Measurements from ENCODE around the gene C19orf33.
"Not testable (repeated sequence)": the region's sequence is repeated elsewhere in the genome, so short reads cannot be mapped to it uniquely, and the experiment has no call there.

Gene C19orf33

DNA sequence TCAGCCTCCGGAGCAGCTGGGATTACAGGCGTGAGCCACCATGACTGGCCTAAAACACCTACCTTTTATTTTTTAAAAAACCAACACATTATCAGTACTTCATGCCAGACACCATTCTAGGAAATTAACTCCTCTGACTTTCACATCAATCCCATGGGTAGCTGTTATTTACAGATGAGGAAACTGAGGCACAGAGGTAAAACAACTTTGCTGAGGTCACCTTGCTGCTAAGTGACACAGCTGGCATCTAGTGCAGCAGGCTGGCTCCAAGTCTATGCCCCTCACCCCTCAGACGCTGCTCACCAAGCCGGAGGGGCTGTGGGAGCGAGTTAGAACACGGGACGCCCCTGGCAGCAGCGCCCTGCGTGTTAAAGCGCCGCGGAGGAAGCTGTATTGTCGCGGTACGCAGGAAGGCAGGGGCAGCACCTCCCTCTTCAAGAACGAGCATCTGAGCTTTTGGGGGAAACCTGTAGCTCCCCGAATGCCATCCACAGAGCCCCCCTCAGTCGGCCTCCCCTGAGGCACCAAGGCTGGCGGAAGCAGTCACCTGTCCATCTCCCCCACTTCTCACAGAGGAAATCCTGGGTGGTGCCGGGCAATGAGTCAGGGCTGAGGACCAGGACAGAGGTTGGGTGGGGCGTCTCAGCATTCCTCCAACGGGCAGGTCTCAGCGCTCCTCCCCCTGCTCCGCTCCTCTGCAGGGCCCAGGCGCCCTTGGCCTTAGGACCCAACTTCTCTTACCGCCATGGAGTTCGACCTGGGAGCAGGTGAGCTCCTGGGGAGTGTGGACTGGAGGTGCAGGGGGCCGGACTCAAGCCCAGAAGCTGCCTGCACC, at the start of gene C19orf33:
Gene C19orf33, plus strand, starts transcription at position 735 of the 835 bp plus-strand sequence. Its CDS starts 11 bp downstream, at position 746.
- DNase-seq, result no peak

DNA sequence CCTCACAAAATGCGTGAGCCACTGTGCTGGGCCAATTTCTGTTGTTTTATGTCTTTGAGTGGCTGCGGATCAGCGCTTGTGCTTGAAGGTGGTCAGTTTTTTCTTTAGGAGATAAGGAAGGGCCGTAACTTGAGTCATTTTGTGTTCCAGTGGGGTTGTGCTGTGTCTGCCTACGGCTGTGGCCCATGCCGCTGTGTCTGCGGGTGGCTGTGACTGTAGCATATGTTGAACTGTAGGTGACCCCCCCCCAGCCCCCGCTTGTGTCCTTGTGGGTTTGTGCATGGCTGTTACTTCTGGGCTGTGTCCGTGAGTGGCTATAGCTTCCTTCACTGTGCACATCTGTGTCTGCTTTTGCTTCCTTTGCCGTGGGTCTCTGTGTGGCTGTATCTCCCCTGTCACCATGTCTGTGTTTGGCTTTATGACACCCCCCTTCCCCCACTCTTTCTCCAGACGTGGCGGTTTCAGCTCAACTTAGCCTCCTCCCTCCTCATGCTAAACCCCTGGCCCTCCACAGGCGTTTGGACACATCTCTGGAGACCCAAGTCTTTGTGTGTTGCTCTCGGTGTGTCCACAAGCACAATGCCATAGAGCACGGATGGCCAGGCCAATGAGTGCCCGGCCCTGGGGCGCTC, 48.6 kb upstream of the C19orf33 start:
- no peak for DNase-seq

DNA sequence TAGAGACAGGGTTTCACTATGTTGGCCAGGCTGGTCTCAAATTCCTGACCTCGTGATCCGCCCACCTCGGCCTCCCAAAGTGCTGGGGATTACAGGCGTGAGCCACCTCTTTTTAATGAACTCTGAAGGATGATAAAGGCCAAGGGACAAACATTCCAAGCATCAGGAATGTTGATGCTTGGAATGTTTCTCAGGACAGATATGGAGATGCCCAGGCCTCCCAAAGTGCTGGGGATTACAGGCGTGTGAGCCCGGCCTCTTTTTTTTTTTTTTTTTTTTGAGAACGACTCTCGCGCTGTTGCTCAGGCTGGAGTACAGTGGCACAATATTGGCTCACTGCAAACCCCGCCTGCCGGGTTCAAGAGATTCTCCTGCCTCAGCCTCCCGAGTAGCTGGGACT, 42.1 kb upstream of the C19orf33 start:
- not testable (repeated sequence) for DNase-seq

DNA sequence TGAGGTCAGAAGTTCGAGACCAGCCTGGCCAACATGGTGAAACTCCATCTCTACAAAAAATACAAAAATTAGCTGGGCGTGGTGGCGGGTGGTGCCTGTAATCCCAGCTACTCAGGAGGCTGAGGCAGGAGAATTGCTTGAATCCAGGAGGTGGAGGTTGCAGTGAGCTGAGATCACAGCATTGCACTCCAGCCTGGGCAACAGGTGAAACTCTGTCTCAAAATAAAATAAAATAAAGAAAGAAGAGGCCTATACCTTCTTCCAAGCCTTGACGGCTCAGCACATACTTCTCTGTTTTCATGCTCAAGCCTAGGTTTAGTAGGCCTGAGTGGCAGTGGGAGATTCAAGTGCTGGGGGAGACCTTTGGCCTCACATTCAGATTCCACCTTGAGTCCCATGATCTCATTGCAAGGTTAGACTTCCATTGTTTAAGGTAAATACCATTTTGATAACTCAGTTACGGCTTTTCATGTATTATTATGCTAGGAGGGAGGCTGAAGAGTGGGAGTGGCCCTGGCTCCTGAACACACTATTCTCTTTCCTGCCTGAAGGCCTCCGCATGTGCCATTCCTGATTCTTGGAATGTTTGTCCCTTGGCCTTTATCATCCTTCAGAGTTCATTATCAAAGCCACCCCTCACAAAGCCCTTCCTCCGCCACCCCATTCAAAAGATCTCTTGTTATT, 41.3 kb upstream of the C19orf33 start:
- no peak for DNase-seq

GRCh38 chr19:38263689-38264485, 40.2 kb upstream of the C19orf33 start:
- DNase-seq, result peak in 1 of 2 experiments; percentile 15

GRCh38 chr19:38264486-38265212, 39.4 kb upstream of the C19orf33 start, which contains the start of gene SPINT2:
TSS of gene SPINT2 (plus strand) at chr19:38264573. CDS start at chr19:38264893, 320 bp downstream.
- DNase-seq, result no peak

GRCh38 chr19:38265213-38265861, 38.7 kb upstream of the C19orf33 start:
- no peak for DNase-seq

GRCh38 chr19:38265921-38266429, 38.1 kb upstream of the C19orf33 start:
- no peak for DNase-seq

GRCh38 chr19:38266981-38267597, 37.0 kb upstream of the C19orf33 start:
- no peak for DNase-seq

DNA sequence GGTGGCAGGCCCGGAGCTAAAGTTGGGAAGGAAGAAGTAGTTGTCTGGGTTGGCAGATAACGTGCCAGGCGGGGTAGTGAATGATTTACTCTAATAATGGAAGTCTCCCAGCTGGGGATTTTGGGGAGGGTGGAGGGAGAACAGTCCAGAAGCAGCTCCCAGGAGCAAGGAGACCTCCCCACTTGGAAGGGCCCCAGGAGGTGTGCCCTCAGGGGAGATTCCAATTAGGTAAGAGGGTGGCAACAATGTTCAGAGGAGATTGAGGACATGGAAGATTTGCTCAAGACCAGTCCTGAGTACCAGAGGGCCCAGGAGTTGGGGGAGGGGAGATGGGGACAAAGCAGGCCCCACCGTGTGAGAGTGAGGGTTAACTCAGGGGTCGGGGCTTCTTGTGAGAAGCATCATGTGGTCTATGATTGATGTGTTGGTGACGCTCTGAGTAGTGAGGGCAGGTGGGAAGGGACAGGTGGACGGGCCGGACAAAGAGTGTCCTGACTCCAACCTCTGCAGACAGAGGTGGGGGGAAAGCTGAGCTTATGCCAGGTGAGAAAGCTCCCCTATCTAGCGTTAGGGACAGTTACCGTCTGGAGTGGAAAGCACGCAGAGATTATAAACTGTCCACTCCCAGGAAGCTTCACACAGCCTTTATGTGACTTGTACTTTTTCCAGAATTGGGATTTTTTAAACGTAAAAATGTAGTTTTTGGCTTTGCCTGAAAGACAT, 36.1 kb upstream of the C19orf33 start:
- DNase-seq, result no peak

DNA sequence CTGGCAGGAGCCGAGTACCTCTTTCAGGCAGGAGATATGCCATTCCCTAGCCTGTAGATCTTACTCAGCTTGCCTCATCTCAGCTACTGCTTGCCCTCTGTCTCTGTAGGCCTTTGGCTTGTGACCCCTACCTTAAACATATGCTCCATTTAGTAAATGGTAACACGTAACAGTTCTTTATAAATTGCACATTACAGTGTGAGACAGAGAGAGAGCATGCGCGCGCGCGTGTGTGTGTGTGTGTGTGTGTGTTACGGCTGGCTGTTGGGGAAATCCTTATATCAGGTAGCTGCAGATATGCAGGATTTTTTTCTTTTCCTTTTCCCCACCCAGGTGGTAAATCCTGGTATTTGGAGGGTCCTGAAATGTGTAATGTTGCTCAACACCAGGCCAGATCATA, 35.5 kb upstream of the C19orf33 start:
- no peak for DNase-seq

DNA sequence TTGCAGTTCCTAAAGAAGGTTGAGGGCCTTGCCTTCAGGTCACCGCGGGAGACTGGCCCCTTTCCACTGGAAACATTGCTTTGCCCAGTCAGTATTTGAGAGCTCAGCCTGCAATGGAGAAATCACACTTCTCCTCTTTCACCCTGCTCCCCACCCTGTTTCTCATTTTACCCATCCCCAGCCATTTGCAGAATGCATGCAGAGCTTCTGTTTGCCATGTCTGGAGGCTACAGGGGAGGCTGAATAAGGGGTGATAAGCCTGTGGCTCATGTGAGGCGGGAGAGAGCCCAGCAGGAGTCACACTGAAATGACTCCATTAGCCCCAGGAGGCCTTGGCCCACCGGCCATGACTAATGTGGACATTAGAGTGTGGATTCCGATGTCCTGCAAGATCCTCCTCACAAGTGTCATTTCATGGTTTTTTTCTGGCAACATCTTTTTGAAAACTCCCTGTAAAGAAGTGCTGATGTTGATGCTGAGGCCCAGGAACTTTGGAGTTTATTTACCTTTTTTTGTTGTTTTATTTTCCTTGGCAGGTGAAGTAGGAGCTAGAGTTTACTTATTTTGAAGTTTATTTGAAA, 33.4 kb upstream of the C19orf33 start:
- no peak for DNase-seq

DNA sequence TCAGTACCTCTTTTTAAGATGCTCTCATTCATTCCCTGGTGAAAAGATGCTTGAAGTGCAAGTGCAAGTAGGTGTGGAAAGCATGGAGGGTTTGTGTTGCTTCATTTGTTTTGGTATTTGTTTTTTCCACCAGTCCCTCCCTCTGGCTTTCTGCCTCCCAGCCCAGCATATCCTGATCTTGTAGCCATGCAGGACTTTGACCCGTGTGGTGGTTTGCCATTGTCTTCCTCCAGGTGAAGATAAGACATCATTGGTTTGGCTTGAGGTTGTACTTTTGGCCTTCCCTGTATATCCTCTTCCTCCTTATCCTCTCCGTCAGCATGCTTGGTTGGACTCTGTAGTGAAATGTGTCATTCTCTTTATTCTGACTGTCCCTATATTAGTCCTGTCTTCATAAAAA, 30.6 kb upstream of the C19orf33 start:
- DNase-seq, result no peak

DNA sequence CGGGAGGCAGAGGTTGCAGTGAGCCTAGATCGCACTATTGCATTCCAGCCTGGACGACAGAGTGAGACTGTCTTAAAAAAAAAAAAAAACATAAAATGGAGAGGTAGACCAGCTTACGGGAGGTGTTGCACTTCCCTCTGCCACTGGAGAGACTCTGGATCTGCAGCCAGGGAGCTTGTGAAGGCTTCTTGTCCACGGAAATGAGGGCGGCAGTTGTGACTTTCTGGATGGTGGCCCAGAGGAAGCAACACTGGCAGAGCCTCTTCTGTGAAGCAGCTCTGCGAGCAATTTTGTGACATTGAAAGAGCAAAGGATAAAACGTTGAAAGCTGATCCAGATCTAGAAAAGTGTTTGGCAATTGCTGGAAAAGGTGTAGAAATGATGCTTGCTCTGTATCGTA, 29.3 kb upstream of the C19orf33 start:
- no peak for DNase-seq

DNA sequence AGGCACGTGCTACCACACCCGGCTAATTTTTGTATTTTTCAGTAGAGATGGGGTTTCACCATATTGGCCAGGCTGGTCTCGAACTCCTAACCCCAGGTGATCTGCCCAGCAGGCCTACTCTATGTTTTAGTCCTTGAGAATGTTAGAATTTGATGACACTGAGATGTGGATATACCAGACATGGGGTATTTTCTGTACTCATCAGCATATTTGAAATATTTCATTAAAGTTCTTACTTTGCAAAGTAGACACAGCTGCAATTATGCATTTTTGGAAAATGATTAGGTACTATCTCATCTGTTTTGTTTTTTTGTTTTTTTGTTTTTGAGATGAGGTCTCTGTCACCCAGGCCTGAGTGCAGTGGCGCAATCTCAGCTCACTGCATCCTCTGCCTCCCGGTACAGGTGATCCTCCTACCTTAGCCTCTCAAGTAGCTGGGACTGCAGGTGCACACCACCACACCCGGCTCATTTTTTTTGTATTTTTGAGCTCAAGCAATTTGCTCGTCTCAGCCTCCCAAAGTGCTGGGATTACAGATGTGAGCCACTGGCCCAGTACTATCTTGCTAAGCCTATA, 27.0 kb upstream of the C19orf33 start:
- DNase-seq, result no peak

GRCh38 chr19:38277549-38277948, 26.5 kb upstream of the C19orf33 start:
- no peak for DNase-seq

DNA sequence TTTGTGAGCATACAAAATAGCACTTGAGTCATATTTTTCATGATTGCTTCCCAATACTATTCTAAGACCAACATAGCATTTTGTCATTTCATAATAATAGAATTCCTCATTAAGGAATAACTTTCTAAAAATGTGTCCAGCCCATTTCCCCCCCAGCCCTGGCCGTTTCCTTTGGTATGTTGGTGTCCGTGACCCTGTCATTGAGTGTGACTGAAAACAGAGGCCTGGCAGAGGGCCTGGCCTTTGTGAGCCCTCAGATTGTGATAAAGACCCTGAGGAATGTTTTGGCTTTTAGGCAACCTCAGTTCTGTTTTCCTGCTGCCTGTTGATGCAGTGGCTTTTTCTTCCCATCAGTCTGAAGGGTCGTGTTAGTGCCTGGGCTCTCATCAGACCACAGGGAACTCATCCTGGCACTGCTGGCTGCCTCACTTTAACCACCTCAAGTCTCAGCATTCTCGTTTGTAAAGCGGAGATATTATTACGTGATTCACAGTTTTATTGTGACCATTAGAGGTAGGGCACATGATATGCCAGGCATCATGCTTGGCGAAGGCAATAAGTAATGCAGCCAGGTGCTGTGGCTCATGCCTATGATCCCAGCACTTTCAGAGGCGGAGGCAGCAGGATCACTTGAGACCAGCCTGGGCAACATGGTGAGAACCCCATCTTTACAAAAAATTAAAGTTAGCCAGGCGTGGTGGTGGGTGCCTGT, 25.9 kb upstream of the C19orf33 start:
- DNase-seq, result no peak

DNA sequence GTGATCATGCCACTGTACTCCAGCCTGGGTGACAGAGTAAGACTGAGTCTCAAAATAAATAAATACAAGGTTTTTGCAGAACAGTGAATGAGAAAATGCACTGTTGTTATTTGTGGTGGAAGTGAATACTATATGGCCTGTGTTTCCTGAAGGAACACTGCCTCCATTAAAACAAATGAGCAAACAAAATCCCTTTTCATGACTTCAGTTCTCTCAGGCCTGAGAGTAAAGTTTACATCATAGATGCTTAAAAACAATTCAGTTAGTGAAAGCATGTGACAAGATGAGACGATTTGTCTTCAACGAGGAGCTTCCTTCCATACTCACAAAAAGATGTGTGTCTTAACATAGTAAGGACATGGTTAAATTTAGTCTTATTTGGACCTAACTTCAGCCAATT, 25.3 kb upstream of the C19orf33 start:
- DNase-seq, result no peak

Data from cerebellar nuclear complex (tissue), 1 donor.